GM23338 (cell line): ENCODE data around the gene TAF1B. TPM values are rescaled to one million over a fixed set of nuclear protein-coding genes. Genes with fewer than 3 reads are reported as not detected.

Experiments
- EZH2 ChIP-seq: fragments of 200-600 bp; sonication (generic); IDR thresholded peaks from one replicate; pipeline ENCODE4 v1.8.0; 2017; ENCODE audit warnings: antibody characterized with exemption, mild to moderate bottlenecking, low read depth; ENCODE audit not compliant: unreplicated experiment
- EZH2phosphoT487 ChIP-seq: fragments of 200-600 bp; sonication (generic); IDR thresholded peaks from one replicate; pipeline ENCODE4 v1.8.1; 2018; ENCODE audit warnings: antibody characterized with exemption; ENCODE audit not compliant: unreplicated experiment
- JUNB ChIP-seq: IDR thresholded peaks from one replicate; pipeline ENCODE4 v1.6.1; 2016; ENCODE audit warnings: antibody characterized with exemption; ENCODE audit not compliant: unreplicated experiment
- POLR2AphosphoS5 ChIP-seq: IDR thresholded peaks from 2 replicates; pipeline ENCODE4 v1.6.1; 2016; ENCODE audit warnings: antibody characterized with exemption, low read depth
- STAT1 ChIP-seq: IDR thresholded peaks from one replicate; pipeline ENCODE4 v1.6.1; 2016; ENCODE audit warnings: antibody characterized with exemption; ENCODE audit not compliant: unreplicated experiment
- ZNF114 ChIP-seq: fragments of 250-450 bp; sonication (Bioruptor Pico); IDR thresholded peaks from 2 replicates; pipeline ENCODE4 v1.5.0; 2020; ENCODE audit warnings: mild to moderate bottlenecking, moderate library complexity
- polyA plus RNA-seq: library from polyadenylated mRNA; unstranded; fragments of >200 nt; fragmentation: Nextera tagmentation; extraction: Ambion mirVana; gene quantifications from 2 replicates; pipeline ENCODE4 v1.2.1, GENCODE V29; 2016
- total RNA-seq: library from RNA; depleted of rRNA; stranded (reverse); fragments of >200 nt; shearing (Covaris generic); gene quantifications from 2 replicates; pipeline ENCODE4 v1.2.3, GENCODE V29; 2014
- TF ChIP-seq, protein P1 (sequence below): fragments of 250-450 bp; sonication (Bioruptor Pico); IDR thresholded peaks from 2 replicates; pipeline ENCODE4 v1.5.0; 2020; ENCODE audit warnings: mild to moderate bottlenecking, moderate library complexity
- TF ChIP-seq, protein P2 (sequence below): IDR thresholded peaks from 2 replicates; pipeline ENCODE4 v1.6.1; 2016; ENCODE audit warnings: antibody characterized with exemption
- TF ChIP-seq, protein P3 (sequence below), 2 experiments: fragments of 200-600 bp in 1 of 2; sonication (generic) in 1 of 2; conservative IDR thresholded peaks; 2 replicates each; pipeline versions ENCODE4 v1.5.1 to v1.6.1; 2016 to 2017; ENCODE audit warnings: antibody characterized with exemption in 2 of 2, low read depth in 2 of 2, mild to moderate bottlenecking in 2 of 2, moderate library complexity in 1 of 2

TAF1B gene
- total and polyA plus RNA-seq, 2 experiments from 2014 or later = 22.2 to 28.9 TPM

DNA sequence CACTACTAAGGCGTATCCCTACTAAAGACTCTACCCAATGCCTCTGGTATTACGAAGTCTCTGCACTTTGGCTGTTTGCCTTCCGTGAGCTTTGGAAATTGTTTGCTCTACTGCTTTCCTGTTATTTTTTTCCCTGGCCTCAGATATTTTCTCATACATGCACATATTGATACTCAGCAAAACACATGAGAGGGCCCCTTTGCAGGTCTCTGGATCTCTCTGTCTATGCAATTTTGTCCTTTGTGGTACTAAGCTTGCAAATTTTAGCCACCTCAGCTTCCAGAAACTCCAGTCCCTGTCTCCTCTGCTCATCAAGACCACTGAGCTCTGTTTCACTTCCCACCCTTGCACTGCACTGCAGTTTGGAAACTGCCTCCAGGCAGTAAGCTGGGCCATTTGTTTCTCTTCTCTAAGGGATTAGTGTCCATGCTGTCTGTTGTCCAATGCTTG is 46.6 kb downstream of the TAF1B start (continued):
- TF ChIP-seq, protein P1, sequence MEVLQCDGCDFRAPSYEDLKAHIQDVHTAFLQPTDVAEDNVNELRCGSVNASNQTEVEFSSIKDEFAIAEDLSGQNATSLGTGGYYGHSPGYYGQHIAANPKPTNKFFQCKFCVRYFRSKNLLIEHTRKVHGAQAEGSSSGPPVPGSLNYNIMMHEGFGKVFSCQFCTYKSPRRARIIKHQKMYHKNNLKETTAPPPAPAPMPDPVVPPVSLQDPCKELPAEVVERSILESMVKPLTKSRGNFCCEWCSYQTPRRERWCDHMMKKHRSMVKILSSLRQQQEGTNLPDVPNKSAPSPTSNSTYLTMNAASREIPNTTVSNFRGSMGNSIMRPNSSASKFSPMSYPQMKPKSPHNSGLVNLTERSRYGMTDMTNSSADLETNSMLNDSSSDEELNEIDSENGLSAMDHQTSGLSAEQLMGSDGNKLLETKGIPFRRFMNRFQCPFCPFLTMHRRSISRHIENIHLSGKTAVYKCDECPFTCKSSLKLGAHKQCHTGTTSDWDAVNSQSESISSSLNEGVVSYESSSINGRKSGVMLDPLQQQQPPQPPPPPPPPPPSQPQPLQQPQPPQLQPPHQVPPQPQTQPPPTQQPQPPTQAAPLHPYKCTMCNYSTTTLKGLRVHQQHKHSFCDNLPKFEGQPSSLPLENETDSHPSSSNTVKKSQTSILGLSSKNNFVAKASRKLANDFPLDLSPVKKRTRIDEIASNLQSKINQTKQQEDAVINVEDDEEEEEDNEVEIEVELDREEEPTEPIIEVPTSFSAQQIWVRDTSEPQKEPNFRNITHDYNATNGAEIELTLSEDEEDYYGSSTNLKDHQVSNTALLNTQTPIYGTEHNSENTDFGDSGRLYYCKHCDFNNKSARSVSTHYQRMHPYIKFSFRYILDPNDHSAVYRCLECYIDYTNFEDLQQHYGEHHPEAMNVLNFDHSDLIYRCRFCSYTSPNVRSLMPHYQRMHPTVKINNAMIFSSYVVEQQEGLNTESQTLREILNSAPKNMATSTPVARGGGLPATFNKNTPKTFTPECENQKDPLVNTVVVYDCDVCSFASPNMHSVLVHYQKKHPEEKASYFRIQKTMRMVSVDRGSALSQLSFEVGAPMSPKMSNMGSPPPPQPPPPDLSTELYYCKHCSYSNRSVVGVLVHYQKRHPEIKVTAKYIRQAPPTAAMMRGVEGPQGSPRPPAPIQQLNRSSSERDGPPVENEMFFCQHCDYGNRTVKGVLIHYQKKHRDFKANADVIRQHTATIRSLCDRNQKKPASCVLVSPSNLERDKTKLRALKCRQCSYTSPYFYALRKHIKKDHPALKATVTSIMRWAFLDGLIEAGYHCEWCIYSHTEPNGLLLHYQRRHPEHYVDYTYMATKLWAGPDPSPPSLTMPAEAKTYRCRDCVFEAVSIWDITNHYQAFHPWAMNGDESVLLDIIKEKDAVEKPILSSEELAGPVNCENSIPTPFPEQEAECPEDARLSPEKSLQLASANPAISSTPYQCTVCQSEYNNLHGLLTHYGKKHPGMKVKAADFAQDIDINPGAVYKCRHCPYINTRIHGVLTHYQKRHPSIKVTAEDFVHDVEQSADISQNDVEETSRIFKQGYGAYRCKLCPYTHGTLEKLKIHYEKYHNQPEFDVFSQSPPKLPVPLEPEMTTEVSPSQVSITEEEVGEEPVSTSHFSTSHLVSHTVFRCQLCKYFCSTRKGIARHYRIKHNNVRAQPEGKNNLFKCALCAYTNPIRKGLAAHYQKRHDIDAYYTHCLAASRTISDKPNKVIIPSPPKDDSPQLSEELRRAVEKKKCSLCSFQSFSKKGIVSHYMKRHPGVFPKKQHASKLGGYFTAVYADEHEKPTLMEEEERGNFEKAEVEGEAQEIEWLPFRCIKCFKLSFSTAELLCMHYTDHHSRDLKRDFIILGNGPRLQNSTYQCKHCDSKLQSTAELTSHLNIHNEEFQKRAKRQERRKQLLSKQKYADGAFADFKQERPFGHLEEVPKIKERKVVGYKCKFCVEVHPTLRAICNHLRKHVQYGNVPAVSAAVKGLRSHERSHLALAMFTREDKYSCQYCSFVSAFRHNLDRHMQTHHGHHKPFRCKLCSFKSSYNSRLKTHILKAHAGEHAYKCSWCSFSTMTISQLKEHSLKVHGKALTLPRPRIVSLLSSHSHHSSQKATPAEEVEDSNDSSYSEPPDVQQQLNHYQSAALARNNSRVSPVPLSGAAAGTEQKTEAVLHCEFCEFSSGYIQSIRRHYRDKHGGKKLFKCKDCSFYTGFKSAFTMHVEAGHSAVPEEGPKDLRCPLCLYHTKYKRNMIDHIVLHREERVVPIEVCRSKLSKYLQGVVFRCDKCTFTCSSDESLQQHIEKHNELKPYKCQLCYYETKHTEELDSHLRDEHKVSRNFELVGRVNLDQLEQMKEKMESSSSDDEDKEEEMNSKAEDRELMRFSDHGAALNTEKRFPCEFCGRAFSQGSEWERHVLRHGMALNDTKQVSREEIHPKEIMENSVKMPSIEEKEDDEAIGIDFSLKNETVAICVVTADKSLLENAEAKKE = no peak
- TF ChIP-seq EZH2phosphoT487 (no peak), STAT1 (no peak), ZNF114 (no peak), JUNB (no peak), EZH2 (no peak), POLR2AphosphoS5 (no peak)
- TF ChIP-seq, protein P2, sequence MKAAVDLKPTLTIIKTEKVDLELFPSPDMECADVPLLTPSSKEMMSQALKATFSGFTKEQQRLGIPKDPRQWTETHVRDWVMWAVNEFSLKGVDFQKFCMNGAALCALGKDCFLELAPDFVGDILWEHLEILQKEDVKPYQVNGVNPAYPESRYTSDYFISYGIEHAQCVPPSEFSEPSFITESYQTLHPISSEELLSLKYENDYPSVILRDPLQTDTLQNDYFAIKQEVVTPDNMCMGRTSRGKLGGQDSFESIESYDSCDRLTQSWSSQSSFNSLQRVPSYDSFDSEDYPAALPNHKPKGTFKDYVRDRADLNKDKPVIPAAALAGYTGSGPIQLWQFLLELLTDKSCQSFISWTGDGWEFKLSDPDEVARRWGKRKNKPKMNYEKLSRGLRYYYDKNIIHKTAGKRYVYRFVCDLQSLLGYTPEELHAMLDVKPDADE = no peak
- TF ChIP-seq, protein P3, sequence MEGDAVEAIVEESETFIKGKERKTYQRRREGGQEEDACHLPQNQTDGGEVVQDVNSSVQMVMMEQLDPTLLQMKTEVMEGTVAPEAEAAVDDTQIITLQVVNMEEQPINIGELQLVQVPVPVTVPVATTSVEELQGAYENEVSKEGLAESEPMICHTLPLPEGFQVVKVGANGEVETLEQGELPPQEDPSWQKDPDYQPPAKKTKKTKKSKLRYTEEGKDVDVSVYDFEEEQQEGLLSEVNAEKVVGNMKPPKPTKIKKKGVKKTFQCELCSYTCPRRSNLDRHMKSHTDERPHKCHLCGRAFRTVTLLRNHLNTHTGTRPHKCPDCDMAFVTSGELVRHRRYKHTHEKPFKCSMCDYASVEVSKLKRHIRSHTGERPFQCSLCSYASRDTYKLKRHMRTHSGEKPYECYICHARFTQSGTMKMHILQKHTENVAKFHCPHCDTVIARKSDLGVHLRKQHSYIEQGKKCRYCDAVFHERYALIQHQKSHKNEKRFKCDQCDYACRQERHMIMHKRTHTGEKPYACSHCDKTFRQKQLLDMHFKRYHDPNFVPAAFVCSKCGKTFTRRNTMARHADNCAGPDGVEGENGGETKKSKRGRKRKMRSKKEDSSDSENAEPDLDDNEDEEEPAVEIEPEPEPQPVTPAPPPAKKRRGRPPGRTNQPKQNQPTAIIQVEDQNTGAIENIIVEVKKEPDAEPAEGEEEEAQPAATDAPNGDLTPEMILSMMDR (conservative IDR thresholded peaks at IDR 0.05; ENCODE audit: low read depth in 2 of 2) = no peak
